GM08714 (cell line): ENCODE measurements around the gene CRMP1.

Experiments
- H3K4me3 ChIP-seq: fragments of 200-500 bp; sonication (Bioruptor generic); 2 replicates; pipeline ENCODE4 v1.5.1; 2014; ENCODE audit warnings: mild to moderate bottlenecking, low read length, inconsistent platforms
- ZNF274 ChIP-seq: IDR thresholded peaks from 2 replicates; pipeline ENCODE4 v1.6.1; 2012; ENCODE audit warnings: mild to moderate bottlenecking, low read depth, low read length

Gene CRMP1

GRCh38 chr4:5925419-5926200 lies 32.7 kb upstream of the CRMP1 start:
- no peak overlapping the region for H3K4me3 ChIP-seq
- no peak for TF ChIP-seq ZNF274

DNA sequence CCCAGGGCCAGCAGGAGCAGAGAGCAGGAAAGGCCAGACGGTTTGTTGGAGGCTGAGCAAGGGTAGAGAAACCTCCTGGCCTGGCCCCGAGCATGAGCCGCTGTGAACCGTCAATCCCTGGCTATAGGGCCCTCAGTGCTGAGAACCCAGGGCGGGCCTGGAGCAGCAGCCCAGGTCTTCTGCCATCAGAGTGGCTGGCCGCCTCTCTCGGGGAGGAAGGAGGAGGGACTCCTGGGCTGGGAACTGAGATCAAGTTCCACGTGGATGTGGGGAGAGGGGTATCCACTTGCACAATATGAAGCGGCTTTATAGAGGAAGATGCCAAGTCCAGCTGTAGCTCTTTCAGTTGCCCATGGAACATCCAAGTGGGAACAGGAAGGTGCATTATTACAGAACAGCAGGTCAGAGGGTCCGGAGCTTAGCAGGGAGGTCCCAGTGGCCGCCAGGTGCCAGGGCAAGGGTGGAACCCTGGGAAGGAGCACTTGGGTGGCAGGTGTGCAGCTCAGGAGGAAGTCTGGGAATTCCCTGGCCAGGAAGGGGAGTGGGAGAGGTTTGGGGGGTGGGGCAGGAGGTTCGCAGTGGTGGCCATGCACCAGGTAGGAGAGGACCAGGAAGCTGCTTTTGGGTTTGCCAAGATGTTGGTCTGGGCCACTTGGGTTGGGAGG lies 31.7 kb upstream of the CRMP1 start:
- TF ChIP-seq ZNF274, result no peak
- no peak overlapping the region for H3K4me3 ChIP-seq

GRCh38 chr4:5923376-5923775 lies 30.5 kb upstream of the CRMP1 start:
- no peak for TF ChIP-seq ZNF274
- no peak overlapping the region for H3K4me3 ChIP-seq

- no peak for TF ChIP-seq ZNF274
- H3K4me3 ChIP-seq, result no peak overlapping the region
Measured at GRCh38 chr4:5922556-5922955, 29.7 kb upstream of the CRMP1 start.

GRCh38 chr4:5921981-5922380 lies 29.1 kb upstream of the CRMP1 start:
- no peak for TF ChIP-seq ZNF274
- H3K4me3 ChIP-seq, result no peak overlapping the region

DNA sequence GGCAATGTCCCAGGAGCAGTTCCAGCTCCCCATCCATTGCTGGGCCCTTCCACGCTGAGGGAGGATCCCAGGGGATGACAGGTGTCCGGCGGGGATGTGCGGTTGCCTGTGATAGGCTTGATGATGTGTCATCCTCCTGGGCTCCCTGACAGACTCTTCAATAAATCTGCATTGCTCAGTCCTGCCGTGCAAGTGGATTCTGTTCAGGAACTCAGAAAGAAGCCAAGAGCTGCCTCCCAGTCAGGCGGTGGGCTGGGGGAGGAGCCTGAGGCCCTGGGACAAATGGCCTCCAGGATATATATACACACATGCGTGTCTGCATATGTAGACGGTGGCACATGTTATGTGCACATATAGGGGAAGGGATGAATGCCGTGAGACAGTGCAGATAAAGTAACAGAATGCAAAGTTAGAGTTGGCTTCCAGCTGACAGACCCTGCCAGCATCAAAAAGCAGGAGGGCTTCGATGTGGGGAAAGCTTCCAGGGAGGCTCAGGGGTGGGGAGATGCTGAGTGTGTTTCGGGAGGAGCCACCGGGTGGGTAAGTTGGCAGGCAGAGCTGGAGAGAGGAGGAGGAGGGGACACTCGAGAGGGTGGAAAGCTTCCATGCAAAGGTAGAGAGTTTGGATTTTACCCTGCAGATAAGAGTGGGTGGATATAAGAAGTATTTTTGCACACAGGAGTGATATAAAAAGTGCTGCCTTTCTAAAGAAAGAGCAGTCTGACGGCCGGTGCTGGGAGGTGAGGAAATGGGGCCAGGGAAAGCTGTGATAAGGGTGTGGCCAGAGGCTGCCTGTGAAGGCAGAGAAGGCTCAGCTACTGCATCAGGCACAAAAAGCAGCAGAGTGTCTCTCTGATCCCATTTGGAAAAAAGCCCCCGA lies 28.5 kb upstream of the CRMP1 start:
- no peak overlapping the region for H3K4me3 ChIP-seq
- TF ChIP-seq ZNF274, result no peak

GRCh38 chr4:5919571-5919970 lies 26.7 kb upstream of the CRMP1 start:
- H3K4me3 ChIP-seq, result no peak overlapping the region
- TF ChIP-seq ZNF274, result no peak

- TF ChIP-seq ZNF274, result no peak
- H3K4me3 ChIP-seq, result no peak overlapping the region
Measured at GRCh38 chr4:5919044-5919443, 26.2 kb upstream of the CRMP1 start.

DNA sequence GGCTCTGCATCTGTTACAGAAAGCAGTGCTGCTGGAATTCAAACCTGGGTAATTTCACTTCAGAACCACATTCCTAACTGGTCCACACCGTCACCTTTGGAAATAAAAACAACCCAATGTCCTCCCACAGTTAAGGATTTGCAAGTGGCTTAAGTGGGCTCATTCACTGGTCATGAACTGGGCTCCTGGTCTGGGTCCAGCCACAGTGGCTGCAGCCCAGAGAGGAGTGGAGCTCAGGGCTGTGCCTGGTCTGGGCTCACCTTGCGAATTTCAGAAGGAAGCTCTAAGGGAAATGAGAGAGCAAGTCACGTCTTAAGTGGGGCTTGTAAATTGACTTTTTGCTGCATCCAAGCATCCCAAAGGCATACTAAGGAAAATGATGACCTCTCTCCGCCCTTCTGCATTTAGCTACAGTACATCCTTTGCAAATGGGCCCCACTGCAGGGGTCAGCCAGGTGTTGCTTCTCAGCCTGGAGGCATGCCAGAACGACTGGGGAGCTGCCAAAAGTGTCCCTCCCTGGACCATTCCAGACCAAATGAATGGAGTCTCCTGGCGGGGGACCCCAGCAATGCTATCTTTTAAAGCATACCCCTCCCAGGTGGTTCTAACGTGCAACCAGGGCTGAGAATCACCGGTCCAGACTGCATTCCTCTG lies 25.6 kb upstream of the CRMP1 start:
- no peak for TF ChIP-seq ZNF274
- no peak overlapping the region for H3K4me3 ChIP-seq

DNA sequence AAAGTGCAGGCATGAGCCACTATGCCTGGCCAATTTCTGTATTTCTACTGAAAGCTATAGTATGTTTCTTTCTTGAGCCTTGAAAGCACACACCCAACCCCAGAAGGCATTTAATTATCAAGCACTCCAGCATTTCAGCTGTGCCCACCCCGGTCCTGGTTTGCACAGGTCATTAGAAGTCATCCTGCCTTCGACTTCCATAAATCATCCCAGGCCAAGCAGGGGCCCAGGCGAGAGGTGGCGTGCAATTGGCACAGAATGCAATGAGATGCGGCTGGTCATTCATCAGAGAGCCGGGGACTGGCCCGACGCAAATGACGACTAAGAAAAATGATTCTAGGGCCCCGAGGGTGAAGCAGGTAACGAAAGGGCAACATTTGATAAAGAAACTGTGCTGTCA lies 24.8 kb upstream of the CRMP1 start:
- no peak overlapping the region for H3K4me3 ChIP-seq
- TF ChIP-seq ZNF274, result no peak

GRCh38 chr4:5916229-5916628 lies 23.3 kb upstream of the CRMP1 start:
- H3K4me3 ChIP-seq, result no peak overlapping the region
- TF ChIP-seq ZNF274, result no peak

DNA sequence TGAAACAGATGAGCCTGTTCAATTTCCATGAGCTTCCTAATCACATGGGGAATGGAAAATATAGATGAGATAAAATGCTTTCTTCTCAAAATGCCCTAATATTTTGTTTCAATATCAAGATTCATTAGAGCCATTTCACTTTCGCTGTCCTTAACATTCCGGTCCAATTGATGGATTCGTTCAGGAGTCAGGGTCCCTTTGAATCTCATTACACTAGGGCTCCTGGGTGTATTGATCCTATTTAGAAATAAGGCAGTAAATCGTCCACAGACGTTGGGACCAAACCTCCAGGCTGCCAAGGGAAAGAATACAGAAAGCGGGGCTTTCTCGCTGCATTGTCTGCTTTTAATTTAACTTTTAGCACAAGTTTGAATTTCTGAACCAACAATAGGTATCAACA lies 20.6 kb upstream of the CRMP1 start:
- no peak overlapping the region for H3K4me3 ChIP-seq
- TF ChIP-seq ZNF274, result no peak

DNA sequence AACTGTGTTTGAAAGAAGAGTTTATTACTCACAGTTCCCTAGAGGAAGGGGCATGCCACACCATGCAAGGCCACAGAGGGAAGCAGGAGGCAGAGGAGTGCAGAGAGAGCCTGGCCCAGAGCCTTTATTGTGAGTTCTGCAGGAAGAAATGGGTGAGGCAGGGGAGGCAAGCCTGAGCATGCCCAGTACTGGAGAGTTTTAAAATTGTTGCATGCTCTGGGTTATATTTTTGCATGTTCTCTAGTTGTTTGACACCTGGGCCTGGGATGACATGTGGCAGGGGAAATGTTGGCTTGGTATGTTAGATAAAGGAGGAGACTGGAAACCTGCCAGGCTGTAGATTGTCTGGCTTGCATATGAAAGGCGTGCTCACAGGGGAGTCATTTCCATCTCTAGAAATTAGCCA lies 19.7 kb upstream of the CRMP1 start:
- no peak overlapping the region for H3K4me3 ChIP-seq
- TF ChIP-seq ZNF274, result no peak

DNA sequence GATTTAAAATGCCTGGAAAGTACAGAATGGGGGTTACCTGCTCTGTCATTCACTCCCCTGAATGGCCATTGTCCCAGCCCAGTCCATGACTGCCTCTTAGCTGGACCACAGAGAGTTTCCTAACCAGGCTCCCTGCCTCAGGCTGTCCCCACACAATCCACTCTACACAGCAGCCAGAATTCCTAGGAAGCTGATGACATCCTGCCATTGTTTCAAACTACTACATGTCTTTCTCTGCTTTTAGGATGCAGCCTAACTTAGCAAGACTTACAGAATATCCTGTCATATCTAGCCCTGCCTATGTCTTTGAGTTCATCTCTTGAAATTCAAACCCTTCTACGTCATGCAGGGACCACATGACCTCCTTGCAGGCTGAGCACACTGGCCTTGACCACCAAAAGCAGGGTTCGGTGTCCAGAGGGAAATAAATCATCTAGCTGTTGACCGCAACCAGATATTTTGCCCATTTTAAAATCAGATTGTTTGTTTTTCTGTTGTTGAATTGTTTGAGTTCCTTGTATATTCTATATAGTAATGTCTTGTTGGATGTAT lies 16.1 kb upstream of the CRMP1 start:
- no peak overlapping the region for H3K4me3 ChIP-seq
- TF ChIP-seq ZNF274, result no peak
